Left ventricle myocardium inferior (tissue), 1 donor: Measurements from ENCODE around the gene RIPOR2. TPM values are rescaled to one million over a fixed set of nuclear protein-coding genes. Genes with fewer than 3 reads are reported as not detected.
"Not testable (repeated sequence)": the region's sequence is repeated elsewhere in the genome, so short reads cannot be mapped to it uniquely, and the experiment has no call there.

Source experiments
- DNase-seq: peaks from one replicate; pipeline ENCODE4 v3.0.0-alpha.2; 2020
- H3K27ac ChIP-seq: fragments of 200-600 bp; replicated peaks from 2 replicates; pipeline ENCODE4 v1.8.0; 2021
- H3K27me3 ChIP-seq: fragments of 200-600 bp; 2 replicates; pipeline ENCODE4 v1.8.0; 2021; ENCODE audit warnings: low read depth
- H3K36me3 ChIP-seq: fragments of 200-600 bp; 2 replicates; pipeline ENCODE4 v1.8.0; 2021
- H3K4me1 ChIP-seq: fragments of 200-600 bp; 2 replicates; pipeline ENCODE4 v1.8.0; 2021
- H3K4me3 ChIP-seq: fragments of 200-600 bp; 2 replicates; pipeline ENCODE4 v1.8.0; 2021; ENCODE audit warnings: mild to moderate bottlenecking, moderate library complexity
- H3K9me3 ChIP-seq: fragments of 200-600 bp; replicated peaks from 2 replicates; pipeline ENCODE4 v1.8.0; 2021
- intact Hi-C: fragments of 100-400 bp; cut with micrococcal nuclease; formaldehyde crosslinking; loops from one replicate; pipeline ENCODE4 v1.11.0; 2022
- total RNA-seq: library from RNA; stranded (reverse); fragmentation: NEBNext Ultra II Directional; extraction: Animal tissue kit (Norgen Biotek cat#: 25700); gene quantifications from one replicate; pipeline ENCODE4 v1.2.1, GENCODE V29; 2021
- TF ChIP-seq, protein P1 (sequence below): fragments of 200-600 bp; IDR thresholded peaks from 2 replicates; pipeline ENCODE4 v1.8.0; 2021; ENCODE audit warnings: antibody characterized with exemption, mild to moderate bottlenecking, borderline replicate concordance
- donor health status: DM: no; HTN: yes; CAD: no; lungs with severe emphysema.

The RIPOR2 gene
- total RNA-seq, 1 donor from 2014 or later = 3.1 TPM

GRCh38 chr6:24950218-24950941 lies 14.6 kb upstream of the RIPOR2 start:
- Histone ChIP-seq H3K4me1 (no peaks in the 10 kb centered on the region), H3K9me3 (peaks cover 13% of the 10 kb centered on the region), H3K27ac (no peak overlapping the region), H3K4me3 (no peak overlapping the region), H3K27me3 (no peaks in the 10 kb centered on the region), H3K36me3 (no peaks in the 10 kb centered on the region)
- TF ChIP-seq, protein P1, sequence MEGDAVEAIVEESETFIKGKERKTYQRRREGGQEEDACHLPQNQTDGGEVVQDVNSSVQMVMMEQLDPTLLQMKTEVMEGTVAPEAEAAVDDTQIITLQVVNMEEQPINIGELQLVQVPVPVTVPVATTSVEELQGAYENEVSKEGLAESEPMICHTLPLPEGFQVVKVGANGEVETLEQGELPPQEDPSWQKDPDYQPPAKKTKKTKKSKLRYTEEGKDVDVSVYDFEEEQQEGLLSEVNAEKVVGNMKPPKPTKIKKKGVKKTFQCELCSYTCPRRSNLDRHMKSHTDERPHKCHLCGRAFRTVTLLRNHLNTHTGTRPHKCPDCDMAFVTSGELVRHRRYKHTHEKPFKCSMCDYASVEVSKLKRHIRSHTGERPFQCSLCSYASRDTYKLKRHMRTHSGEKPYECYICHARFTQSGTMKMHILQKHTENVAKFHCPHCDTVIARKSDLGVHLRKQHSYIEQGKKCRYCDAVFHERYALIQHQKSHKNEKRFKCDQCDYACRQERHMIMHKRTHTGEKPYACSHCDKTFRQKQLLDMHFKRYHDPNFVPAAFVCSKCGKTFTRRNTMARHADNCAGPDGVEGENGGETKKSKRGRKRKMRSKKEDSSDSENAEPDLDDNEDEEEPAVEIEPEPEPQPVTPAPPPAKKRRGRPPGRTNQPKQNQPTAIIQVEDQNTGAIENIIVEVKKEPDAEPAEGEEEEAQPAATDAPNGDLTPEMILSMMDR = no peak
- no peak for DNase-seq
- intact Hi-C loops = no loop called here

DNA sequence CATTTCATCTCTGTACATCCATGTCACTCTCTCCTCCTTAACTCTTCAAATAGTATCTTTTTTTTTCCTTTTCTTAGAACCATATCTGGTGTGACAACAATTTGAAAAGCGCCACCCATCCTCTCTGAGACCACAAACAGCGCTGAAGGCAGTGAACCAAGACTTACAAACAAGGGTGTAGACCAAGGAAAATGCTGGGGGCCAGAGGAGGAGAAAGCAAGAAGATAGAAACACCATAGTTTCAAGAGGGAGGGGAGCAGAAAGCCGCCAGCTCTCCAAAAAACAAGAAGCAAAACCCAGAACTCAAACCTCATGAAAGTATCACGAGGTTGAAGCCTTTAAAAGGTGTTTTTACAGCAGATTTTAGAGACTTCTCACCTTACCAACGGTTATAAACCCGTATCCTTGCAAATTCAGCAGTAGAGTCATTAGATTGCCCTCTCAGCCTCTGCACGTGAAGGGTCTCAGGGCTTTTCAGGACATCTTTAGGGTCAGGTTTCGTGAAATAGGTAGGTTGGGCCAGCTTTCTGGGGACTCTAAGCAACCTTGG lies 13.3 kb upstream of the RIPOR2 start:
- no peaks in the 10 kb centered on the region for H3K36me3 ChIP-seq
- peaks cover 26% of the 10 kb centered on the region for H3K9me3 ChIP-seq
- no peak for DNase-seq
- H3K4me1 ChIP-seq = no peaks in the 10 kb centered on the region
- H3K4me3 ChIP-seq = no peak overlapping the region
- no peaks in the 10 kb centered on the region for H3K27me3 ChIP-seq
- intact Hi-C loops = no loop called here
- no peak overlapping the region for H3K27ac ChIP-seq
- TF ChIP-seq, protein P1 = no peak

GRCh38 chr6:24948261-24948660 lies 12.5 kb upstream of the RIPOR2 start:
- DNase-seq, H3K4me1 ChIP-seq, H3K27me3 ChIP-seq, intact Hi-C loops, H3K36me3 ChIP-seq, H3K4me3 ChIP-seq, H3K27ac ChIP-seq: not testable (repeated sequence)
- H3K9me3 ChIP-seq = peaks cover 34% of the 10 kb centered on the region

DNA sequence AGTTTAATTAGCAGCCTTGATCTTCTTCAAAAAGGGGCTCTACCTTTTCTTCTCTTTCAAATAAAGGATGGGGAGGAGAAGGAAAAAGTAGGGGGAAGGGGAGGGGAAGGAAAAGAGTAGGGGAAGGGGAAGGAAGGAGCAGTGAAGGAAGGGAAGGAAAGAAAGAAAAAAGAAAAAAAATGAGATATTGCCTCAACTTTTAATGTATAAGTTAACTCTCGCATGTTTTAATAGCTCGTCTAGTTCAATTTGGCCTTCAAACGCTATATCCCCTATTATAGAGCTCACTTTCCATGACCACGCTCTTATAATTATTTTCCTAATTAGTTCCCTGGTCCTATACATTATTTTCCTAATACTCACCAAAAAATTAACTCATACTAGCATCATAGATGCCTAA lies 11.9 kb upstream of the RIPOR2 start:
- intact Hi-C loops = no loop called here
- no peak overlapping the region for H3K27ac ChIP-seq
- H3K9me3 ChIP-seq = peaks cover 34% of the 10 kb centered on the region
- no peak for DNase-seq
- H3K4me1 ChIP-seq = no peaks in the 10 kb centered on the region
- H3K4me3 ChIP-seq = no peak overlapping the region
- TF ChIP-seq, protein P1 = no peak
- no peaks in the 10 kb centered on the region for H3K27me3 ChIP-seq
- no peaks in the 10 kb centered on the region for H3K36me3 ChIP-seq

- H3K27me3 ChIP-seq = no peaks in the 10 kb centered on the region
- H3K4me1 ChIP-seq = no peaks in the 10 kb centered on the region
- H3K4me3 ChIP-seq = no peak overlapping the region
- no peaks in the 10 kb centered on the region for H3K36me3 ChIP-seq
- peaks cover 34% of the 10 kb centered on the region for H3K9me3 ChIP-seq
- H3K27ac ChIP-seq = no peak overlapping the region
- intact Hi-C loops = no loop called here
- no peak for DNase-seq
- TF ChIP-seq, protein P1 = no peak
Measured at GRCh38 chr6:24945054-24945453, 9.3 kb upstream of the RIPOR2 start.

- no peaks in the 10 kb centered on the region for H3K4me1 ChIP-seq
- peaks cover 34% of the 10 kb centered on the region for H3K9me3 ChIP-seq
- no peaks in the 10 kb centered on the region for H3K36me3 ChIP-seq
- H3K4me3 ChIP-seq = no peak overlapping the region
- no peak for DNase-seq
- H3K27me3 ChIP-seq = no peaks in the 10 kb centered on the region
- intact Hi-C loops = no loop called here
- TF ChIP-seq, protein P1 = no peak
- no peak overlapping the region for H3K27ac ChIP-seq
Measured at GRCh38 chr6:24943774-24944173, 8.0 kb upstream of the RIPOR2 start.
